GM18867 (cell line): ENCODE data around the gene DUOXA1.
"Not testable (repeated sequence)": the region's sequence is repeated elsewhere in the genome, so short reads cannot be mapped to it uniquely, and the experiment has no call there.

Experiments used
- ATAC-seq: cut with Tn5 transposase; IDR thresholded peaks from one replicate; pipeline ENCODE4 v1.9.1; 2021; ENCODE audit warnings: mild to moderate bottlenecking, moderate library complexity; ENCODE audit not compliant: unreplicated experiment

The DUOXA1 gene

DNA sequence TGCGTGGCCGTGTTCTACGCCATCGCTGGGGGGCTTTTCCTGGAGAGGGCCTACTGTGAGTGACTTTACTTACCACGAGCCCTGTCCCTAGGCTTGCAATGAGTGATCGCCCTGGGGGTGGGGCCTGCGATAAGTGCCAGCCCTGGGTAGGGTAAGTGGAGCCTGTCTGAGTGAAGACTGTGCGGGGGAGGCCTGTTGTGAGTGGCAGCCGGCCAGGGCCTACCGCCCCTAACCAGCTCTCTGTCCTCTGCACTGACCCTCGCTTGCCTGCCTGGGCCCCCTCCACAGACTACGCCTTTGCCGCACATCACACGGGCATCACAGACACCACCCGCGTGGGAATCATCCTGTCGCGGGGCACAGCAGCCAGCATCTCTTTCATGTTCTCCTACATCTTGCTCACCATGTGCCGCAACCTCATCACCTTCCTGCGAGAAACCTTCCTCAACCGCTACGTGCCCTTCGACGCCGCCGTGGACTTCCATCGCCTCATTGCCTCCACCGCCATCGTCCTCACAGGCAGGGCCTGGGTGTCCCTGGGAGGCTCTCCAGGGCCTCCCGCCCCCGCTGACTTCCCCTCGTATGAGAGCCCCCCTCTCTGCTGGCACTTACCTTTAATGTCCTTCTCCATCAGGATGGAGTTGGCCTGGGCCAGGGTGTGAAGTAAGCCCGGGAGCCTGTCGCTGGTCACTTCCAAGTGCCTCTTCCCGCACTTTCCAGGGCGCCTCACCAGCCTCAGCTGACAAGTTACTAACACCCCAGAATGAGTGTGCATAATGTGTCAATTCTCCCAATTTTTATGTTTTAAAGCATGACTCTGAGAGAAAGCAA lies 22.5 kb upstream of the DUOXA1 start:
- ATAC-seq = no peak

DNA sequence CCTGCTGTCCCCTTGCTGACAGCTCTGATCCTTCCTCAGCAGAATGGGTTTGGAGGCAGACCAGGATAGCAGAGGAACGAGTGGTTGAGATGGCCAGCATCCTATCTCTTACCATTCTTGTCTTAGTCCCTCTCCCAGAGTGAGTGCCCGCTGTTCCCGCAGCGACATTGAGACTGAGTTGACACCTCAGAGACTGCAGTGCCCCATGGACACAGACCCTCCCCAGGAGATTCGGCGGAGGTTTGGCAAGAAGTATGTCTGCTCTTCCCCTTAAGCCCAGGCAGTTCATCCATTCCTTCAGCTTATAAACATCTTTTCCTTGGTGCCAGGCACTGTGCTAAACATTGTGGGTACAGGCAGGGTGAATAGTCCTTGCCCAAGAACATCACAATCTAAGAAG lies 21.3 kb upstream of the DUOXA1 start:
- ATAC-seq = no peak

DNA sequence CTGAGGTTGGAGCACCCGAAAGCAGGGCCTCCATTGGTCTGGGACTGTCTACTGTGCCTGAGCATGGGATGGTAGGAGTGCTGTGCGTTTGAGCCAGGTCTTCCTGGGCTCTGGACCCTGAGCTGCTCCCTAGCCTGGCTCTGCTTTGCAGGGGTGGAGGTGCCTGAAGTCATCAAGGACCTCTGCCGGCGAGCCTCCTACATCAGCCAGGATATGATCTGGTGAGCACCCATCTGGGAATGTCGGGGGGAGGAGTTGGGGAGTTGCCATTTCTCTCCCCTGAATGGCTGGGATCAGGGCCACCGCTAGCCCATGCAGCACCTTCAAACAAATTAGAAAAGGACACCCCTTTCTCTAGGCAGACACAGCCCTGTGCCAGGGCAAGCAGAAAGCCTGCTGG lies 20.8 kb upstream of the DUOXA1 start:
- ATAC-seq = no peak

DNA sequence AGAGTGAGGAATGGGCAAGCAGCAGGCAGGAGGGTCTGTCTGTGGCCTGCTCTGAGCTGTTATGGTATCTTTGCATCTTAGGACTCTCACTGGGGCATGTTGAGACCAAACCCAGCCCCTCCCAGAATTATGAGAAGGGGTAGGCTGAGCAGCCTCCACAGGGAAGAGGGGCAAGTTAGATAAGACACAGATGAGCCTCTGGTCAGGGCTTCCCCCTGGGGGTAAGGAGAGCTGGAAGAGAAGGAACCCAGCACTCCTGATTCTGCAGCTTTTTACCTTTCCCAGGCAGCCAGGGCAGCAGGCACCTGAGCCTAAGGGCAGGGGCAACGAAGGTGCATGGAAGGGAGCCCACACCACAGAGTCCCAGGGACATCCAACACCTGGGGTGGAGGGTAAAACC lies 19.4 kb upstream of the DUOXA1 start:
- ATAC-seq = no peak

DNA sequence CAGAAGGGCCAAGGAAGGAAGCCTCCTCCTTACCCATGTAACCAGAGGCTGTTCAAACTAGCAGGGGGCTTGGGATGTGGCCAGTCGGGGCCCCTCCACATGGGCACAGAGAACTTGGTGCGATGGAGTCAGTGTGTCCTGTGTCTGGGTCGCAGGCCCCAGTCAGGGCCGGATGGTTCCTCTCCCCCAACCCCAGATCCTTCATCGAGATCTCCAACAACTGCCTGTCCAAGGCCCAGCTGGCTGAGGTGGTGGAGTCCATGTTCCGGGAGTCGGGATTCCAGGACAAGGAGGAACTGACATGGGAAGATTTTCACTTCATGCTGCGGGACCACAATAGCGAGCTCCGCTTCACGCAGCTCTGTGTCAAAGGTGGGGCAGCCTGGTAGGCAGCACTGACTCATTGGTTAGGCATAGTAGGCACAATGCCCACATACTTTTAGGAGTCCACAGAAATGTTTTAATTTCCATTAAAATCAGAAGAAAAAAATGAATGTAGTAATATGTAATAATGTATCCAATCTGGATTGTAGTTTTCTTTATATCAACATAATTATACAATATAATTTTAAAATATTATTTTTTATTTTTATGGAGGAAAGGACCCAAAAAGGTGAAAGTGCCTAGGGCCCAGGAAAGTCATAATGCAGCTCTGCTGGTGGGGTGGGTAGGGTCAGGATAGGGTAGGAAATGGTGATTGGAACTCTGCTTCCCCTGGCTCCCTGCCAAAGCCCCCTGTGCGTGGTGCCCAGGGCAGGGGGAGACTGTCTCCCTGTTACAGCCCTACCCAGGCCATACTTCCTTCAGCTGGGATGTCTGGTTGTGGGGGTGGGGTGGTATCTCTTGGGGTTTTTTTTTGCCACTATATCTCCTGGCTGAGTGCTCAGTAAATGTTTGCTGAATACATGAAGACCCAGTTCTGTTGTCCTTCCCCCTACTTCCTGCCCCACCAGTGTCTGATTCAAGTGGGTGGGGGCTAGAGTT lies 18.7 kb upstream of the DUOXA1 start:
- no peak for ATAC-seq

DNA sequence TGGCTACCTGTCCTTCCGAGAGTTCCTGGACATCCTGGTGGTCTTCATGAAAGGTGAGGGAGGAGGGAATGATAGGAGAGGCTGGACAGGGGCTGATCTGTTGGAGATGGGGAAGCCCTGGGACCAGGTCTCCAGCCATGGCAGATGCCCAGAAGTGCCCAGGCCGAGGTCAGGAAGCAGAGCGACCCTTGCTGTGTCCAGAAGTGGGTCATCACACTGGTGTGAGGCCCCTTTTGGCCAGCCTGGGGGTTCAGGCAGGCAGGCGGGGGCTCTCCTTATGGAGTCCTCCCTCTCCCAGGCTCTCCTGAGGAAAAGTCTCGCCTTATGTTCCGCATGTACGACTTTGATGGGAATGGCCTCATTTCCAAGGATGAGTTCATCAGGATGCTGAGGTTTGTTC lies 17.9 kb upstream of the DUOXA1 start:
- no peak for ATAC-seq

DNA sequence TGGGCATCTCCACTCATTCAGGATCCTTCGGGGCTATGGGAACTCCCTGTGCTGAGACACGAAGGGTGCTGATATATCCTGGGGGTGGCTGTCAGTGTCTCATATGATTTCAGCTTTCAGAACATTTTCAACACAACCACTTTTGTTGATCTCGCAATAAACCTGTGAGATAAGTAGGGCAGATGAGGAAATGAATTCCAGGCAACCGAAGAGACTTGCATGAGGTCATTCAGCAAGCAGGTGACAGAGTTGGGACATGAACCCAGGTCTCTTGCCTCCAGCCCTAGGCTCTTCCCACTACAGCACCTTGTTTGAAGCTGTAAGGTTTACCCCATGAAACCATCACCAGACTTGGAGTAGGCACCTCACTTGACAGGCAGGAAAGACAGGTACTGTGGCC lies 16.7 kb upstream of the DUOXA1 start:
- no peak for ATAC-seq

DNA sequence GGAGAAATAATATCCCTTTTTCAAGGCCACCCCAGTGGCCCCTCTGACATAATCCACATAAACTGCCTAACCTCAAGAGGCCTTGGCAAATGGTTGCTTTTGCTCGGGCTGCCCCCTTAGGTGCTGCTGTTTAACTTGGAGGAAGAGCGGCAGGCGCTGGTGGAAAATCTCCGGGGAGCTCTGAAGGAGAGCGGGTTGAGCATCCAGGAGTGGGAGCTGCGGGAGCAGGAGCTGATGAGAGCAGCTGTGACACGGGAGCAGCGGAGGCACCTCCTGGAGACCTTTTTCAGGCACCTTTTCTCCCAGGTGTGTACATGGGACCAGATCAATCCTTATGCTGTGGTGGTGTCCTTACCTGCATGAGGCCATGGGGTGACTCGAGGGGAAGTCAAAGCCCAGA lies 15.1 kb upstream of the DUOXA1 start:
- ATAC-seq = no peak

DNA sequence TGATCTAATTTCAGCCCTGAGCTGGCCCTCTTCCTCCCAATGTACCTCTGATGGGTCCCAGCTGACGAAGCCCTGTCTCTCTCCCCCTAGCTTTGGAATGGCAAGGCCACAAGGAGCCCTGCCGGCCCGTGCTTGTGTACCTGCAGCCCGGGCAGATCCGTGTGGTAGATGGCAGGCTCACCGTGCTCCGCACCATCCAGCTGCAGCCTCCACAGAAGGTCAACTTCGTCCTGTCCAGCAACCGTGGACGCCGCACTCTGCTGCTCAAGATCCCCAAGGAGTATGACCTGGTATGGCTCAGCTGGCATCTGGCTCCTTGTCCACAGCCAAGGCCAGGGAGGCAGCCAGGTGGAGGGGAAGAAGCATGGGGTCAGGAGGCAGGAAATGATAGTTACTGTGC lies 14.3 kb upstream of the DUOXA1 start:
- ATAC-seq = no peak

DNA sequence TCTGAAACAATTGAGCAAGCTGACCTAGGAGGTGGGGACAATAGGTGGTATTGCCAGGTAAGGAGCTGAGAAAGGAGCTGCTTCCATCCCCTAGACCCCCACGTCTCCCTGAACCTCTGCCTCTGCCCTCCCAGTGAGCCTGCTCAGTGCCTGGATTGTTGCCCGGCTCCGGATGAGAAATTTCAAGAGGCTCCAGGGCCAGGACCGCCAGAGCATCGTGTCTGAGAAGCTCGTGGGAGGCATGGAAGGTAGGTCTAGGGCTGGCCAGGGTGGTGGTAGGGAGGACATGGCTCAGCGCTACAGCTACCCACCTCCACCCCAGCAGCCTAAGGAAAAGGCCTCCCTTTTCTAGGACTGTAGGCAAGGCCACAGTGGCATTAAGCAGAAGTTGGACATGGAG lies 13.4 kb upstream of the DUOXA1 start:
- no peak for ATAC-seq

DNA sequence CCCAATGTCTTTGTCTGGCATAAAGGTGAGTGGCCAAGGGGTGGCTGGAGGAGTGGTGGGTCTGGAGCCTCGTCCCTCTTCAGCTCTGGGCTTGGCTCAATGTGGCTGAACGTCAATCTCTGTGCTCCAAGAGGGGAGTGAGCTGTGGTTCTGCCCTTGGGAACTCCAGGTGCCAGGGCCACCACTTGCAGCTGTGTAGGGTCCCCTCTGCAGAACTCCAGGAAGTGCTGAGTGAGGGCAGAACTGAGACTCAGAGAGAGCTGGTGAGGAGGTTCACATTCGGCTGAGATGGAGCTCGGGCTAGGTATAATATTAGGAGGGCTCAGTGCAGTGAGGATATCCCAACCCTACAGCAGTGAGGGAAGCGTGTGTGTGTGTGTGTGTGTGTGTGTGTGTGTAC lies 11.7 kb upstream of the DUOXA1 start:
- ATAC-seq = no peak

DNA sequence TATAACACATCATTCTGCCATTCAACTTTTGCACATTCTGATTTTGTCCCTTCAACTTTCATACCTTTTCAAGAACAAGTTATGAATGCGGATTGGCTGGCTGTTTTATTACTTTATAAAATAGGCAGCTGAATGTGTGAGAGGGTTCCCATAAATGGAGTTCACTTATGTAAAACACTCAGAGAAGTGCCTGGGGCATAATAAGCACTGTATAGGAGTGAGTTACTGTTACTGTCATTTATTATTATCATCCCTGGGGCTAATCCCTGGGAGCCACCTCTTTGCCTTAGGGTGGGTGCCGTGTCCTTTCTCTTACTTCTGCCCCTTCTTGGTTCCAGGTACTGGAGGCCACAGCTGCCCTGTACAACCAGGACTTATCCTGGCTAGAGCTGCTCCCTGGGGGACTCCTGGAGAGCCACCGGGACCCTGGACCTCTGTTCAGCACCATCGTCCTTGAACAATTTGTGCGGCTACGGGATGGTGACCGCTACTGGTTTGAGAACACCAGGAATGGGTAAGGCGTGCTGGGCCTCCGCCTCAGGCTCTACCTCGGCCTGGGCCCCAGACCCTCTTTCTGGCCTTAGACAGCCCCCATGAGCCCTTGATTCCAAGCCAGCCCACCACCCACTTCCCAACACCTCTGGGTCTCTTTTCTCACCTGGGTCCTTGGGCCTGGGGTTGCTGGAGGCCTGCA lies 11.0 kb upstream of the DUOXA1 start:
- ATAC-seq = no peak

DNA sequence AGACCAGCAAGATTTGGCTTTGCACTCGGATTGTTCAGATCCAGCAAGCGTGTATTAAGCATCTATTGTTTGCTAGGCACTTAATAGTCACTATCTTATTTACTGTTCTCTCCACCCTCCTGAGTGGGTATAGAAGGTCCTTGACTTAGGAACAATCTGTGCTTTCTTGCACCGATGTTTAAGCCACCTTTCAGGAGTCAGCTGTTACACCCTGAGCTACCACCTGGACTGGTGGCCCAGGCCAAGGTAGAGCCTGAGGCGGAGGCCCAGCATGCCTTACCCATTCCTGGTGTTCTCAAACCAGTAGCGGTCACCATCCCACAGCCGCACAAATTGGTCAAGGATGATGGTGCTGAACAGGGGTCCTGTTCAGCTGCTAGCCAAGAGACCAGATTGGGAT lies 10.1 kb upstream of the DUOXA1 start:
- no peak for ATAC-seq

DNA sequence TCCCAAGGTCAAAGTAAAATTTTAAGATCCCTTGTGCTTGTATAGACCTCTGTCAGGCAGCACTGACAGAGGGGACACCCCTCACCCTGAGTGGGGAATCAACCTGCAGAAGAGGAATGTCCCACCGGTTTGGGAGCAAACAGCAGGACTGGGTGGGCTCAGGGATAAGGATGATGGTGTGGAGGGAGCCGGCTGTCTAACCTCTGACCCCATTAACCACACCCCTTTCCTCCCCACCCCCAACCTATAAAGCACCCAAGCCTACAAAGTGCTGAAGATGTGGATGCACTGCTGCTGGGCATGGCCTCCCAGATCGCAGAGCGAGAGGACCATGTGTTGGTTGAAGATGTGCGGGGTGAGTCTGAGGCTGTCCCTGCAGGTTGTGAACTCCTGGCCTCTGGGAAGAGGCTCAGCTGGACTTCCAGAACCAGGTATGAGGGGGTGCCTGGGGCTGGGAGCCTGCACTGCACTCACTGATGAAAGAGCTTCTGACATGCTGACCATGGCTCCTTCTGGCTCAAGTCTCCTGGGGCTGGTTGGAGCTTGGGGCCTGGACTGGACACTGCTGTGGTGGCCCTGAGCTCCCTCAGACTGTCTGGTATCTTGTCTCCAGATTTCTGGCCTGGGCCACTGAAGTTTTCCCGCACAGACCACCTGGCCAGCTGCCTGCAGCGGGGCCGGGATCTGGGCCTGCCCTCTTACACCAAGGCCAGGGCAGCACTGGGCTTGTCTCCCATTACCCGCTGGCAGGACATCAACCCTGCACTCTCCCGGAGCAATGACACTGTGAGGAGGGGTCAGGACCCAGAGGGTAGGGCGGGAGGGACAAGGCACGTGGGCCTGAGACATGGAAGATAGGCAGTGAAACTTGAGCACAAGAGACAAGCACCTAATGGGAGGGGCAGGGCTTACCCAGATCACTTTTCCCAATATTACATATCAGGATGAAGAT lies 9.4 kb upstream of the DUOXA1 start:
- ATAC-seq = no peak

DNA sequence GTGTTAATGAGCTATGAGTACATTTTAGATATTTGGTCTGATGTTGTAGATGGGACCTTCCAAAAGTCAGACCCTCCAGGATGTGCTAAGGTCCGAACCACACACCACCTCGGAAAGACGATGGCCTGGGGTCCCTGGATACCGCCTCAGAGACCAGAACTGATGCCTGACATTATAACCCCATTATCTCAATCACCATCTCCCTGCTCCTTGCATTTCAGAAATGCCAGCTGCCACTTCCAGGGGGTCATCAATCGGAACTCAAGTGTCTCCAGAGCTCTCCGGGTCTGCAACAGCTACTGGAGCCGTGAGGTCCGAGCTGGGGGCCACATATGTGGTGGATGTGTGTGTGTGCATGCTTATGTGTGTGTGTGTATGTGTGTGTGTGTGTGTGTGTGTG lies 8.0 kb upstream of the DUOXA1 start:
- ATAC-seq = no peak

DNA sequence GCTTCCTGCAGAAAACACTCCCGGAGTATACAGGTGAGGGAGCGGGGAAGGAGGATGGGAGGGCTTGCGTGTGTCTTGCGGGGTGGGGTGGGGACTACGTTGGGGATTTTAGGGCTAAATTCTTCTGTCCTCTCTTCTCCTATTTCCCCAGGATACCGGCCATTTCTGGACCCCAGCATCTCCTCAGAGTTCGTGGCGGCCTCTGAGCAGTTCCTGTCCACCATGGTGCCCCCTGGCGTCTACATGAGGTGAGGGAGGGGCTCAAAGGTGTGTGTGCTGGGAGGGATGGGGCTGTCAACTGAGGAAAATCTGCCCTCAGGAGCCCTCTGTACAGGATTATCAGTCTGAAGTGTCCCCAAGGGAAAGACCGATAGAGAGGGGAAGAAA lies 6.7 kb upstream of the DUOXA1 start:
- no peak for ATAC-seq

DNA sequence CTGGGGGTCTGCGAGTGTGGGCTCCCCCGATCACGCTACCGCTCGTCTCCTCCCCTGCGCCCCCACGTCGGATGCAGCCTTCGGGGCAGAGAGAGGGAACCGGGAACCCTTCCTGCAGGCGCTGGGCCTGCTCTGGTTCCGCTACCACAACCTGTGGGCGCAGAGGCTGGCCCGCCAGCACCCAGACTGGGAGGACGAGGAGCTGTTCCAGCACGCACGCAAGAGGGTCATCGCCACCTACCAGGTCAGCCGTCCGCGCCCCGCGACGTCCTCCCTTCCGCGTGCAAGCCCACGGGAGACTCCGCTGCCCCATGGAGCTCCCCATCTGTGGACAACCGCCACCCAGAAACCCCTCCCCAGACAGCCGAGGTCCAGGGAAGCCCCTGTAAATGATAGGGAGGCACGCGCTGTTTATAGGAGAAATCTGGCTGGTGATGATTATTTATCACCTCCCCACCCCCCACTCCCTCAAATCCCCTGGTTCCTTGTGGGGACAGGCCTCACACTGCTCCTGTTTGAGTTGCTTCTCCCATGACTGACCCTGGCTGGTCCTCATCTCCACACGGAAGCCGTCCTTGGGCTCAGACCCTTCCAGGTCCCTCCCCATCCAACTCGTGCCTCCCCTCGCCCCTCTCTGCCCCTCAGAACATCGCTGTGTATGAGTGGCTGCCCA lies 6.2 kb upstream of the DUOXA1 start:
- not testable (repeated sequence) for ATAC-seq

DNA sequence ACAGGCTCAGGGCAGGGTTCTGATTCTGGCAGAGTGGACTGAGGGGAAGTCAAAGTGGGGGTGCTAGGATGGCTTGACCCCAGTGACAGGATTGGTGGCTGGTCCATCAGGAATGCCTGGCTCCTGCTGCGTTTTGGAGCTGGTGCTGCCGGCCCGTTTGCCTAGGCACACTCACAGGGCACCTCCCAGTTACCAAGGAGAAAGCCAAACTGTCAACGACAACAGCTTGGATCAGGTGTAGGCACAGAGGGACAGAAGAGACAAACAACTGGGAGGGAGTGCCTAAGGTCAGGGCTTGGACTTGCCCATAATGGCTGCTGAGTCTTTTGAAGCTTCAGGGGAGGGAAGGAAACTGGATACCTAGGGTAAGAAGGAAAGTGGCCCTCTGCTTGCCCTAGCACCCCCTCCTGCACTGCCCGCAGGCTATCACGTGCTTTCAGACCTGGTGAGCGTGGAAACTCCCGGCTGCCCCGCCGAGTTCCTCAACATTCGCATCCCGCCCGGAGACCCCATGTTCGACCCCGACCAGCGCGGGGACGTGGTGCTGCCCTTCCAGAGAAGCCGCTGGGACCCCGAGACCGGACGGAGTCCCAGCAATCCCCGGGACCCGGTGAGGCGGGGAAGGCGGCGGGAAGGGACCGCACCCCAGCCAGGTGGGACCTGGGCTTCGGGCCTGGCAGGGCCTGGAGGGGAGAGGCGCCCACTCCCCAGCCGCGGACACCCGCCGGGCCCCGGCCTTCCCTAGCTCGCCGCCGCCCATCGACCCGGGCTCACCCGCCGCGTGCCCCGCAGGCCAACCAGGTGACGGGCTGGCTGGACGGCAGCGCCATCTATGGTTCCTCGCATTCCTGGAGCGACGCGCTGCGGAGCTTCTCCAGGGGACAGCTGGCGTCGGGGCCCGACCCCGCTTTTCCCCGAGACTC lies 5.3 kb upstream of the DUOXA1 start:
- ATAC-seq = no peak

DNA sequence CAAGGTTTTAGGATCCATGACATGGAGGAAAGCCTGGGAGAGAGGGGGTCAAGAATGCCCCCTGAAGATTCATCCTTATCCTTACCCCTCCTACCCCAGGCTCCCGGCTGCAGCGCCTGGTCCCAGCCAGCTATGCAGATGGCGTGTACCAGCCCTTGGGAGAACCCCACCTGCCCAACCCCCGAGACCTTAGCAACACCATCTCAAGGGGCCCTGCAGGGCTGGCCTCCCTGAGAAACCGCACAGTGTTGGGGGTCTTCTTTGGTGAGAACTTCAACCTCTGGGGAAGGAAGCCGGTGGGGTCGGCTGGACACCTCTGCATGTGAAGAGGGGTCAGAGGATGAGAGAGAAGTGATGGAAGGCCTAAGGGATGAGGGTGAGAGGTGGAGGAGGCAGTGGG lies 4.4 kb upstream of the DUOXA1 start:
- no peak for ATAC-seq
